H1 (cell line): ENCODE measurements around the gene NT5C1B. TPM values are rescaled to one million over a fixed set of nuclear protein-coding genes. Genes with fewer than 3 reads are reported as not detected.

Source experiments
- CTCF ChIA-PET: fragments of 300-600 bp; sonication (Branson Sonifier 250); formaldehyde crosslinking; loops from one replicate; lab custom pipeline; 2021; ENCODE audit not compliant: partially characterized antibody; lab: Charles Lee
- POLR2A ChIA-PET: fragments of 300-600 bp; sonication (Branson Sonifier 250); formaldehyde crosslinking; loops from one replicate; lab custom pipeline; 2021; ENCODE audit warnings: inconsistent platforms; ENCODE audit not compliant: partially characterized antibody; lab: Charles Lee
- DNase-seq, 2 experiments: peaks; one replicate each; pipeline versions ENCODE4 v3.0.0 to v3.0.0-alpha.2; 2010 to 2022; ENCODE audit warnings: low spot score in 2 of 2, low read depth in 1 of 2, mixed read lengths in 1 of 2
- FAIRE-seq: peaks from 2 replicates; lab custom pipeline; 2011; peaks lifted over from hg19 to GRCh38; lab: Jason Lieb, UNC
- H2AFZ ChIP-seq: 2 replicates; pipeline ENCODE4 v1.8.1; 2012; ENCODE audit warnings: low read length, inconsistent platforms
- H2AK5ac ChIP-seq: 2 replicates; pipeline ENCODE4 v1.6.1; 2013; ENCODE audit warnings: low read depth, low read length
- H2BK120ac ChIP-seq: replicated peaks from 2 replicates; pipeline ENCODE3; 2013; ENCODE audit warnings: low read depth, low read length, inconsistent platforms
- H2BK12ac ChIP-seq: 2 replicates; pipeline ENCODE4 v1.6.1; 2013; ENCODE audit warnings: low read depth, low read length
- H2BK15ac ChIP-seq: 2 replicates; pipeline ENCODE4 v1.6.1; 2013; ENCODE audit warnings: low read length
- H2BK20ac ChIP-seq: 2 replicates; pipeline ENCODE4 v1.6.1; 2013; ENCODE audit warnings: low read length
- H2BK5ac ChIP-seq: 2 replicates; pipeline ENCODE4 v1.6.1; 2013; ENCODE audit warnings: low read depth, low read length
- H3K14ac ChIP-seq: 2 replicates; pipeline ENCODE4 v1.6.1; 2013; ENCODE audit warnings: inconsistent platforms; ENCODE audit not compliant: insufficient read length
- H3K18ac ChIP-seq: 2 replicates; pipeline ENCODE4 v1.6.1; 2013; ENCODE audit warnings: low read length; ENCODE audit errors: extremely low read depth
- H3K23ac ChIP-seq: 2 replicates; pipeline ENCODE4 v1.6.1; 2013; ENCODE audit warnings: inconsistent platforms; ENCODE audit not compliant: insufficient read length
- H3K23me2 ChIP-seq: 2 replicates; pipeline ENCODE4 v1.6.1; 2013; ENCODE audit warnings: low read depth, low read length
- H3K27ac ChIP-seq: 2 replicates; pipeline ENCODE4 v1.6.1; 2011; ENCODE audit warnings: low read depth, low read length, inconsistent platforms
- H3K27me3 ChIP-seq, 4 experiments: replicated peaks in 1 of 4; 1 replicate in 1 of 4; 2 replicates in 3 of 4; pipeline versions ENCODE4 v1.6.1 to v1.8.1; 2011 to 2013; ENCODE audit warnings: low read length in 3 of 4, mild to moderate bottlenecking in 3 of 4, inconsistent platforms in 2 of 4, mixed read lengths in 2 of 4, moderate library complexity in 1 of 4; ENCODE audit not compliant: control insufficient read depth in 3 of 4, insufficient read depth in 3 of 4; ENCODE audit errors: extremely low read depth in 1 of 4
- H3K36me3 ChIP-seq, 4 experiments: 2 replicates each; pipeline versions ENCODE4 v1.6.1 to v1.8.1; 2011 to 2013; ENCODE audit warnings: mild to moderate bottlenecking in 4 of 4, low read length in 3 of 4, moderate library complexity in 2 of 4, control low read depth in 1 of 4, inconsistent platforms in 1 of 4; ENCODE audit not compliant: insufficient read depth in 4 of 4, control insufficient read depth in 2 of 4
- H3K4ac ChIP-seq: replicated peaks from 2 replicates; pipeline ENCODE3; 2013; ENCODE audit warnings: low read length, low read depth, mixed read lengths, inconsistent platforms; ENCODE audit not compliant: insufficient read length
- H3K4me1 ChIP-seq, 4 experiments: replicated peaks in 1 of 4; 1 replicate in 1 of 4; 2 replicates in 3 of 4; pipeline versions ENCODE4 v1.6.1 to v1.8.1; 2011 to 2013; ENCODE audit warnings: low read length in 3 of 4, inconsistent platforms in 2 of 4, mixed read lengths in 1 of 4; ENCODE audit not compliant: insufficient read depth in 4 of 4, control insufficient read depth in 3 of 4
- H3K4me2 ChIP-seq, 2 experiments: 2 replicates each; pipeline versions ENCODE4 v1.6.1 to v1.8.1; 2011 to 2013; ENCODE audit warnings: low read depth in 2 of 2, low read length in 2 of 2, control low read depth in 1 of 2, inconsistent platforms in 1 of 2, mild to moderate bottlenecking in 1 of 2; ENCODE audit not compliant: insufficient read depth in 1 of 2
- H3K4me3 ChIP-seq, 4 experiments: fragments of 200-600, 300-600 bp in 1 of 4; sonication (generic), shearing (Covaris generic), sonication (Bioruptor Twin) in 1 of 4; 2 replicates each; pipeline versions ENCODE4 v1.5.1 to v1.8.1; 2011 to 2016; ENCODE audit warnings: low read length in 4 of 4, low read depth in 3 of 4, control low read depth in 2 of 4, inconsistent platforms in 2 of 4, mild to moderate bottlenecking in 2 of 4, mixed read lengths in 1 of 4, moderate library complexity in 1 of 4; ENCODE audit not compliant: insufficient read depth in 2 of 4; ENCODE audit errors: extremely low read depth in 1 of 4
- H3K56ac ChIP-seq: replicated peaks from 2 replicates; pipeline ENCODE3; 2013; ENCODE audit warnings: low read depth, mild to moderate bottlenecking, mixed read lengths, low read length, inconsistent platforms; ENCODE audit not compliant: insufficient read length
- H3K79me1 ChIP-seq: 2 replicates; pipeline ENCODE4 v1.6.1; 2013; ENCODE audit warnings: low read depth, low read length, control low read depth
- H3K79me2 ChIP-seq, 2 experiments: 2 replicates each; pipeline versions ENCODE4 v1.6.1 to v1.8.1; 2012 to 2013; ENCODE audit warnings: low read length in 2 of 2, mild to moderate bottlenecking in 2 of 2, inconsistent platforms in 1 of 2; ENCODE audit not compliant: insufficient read depth in 2 of 2, control insufficient read depth in 1 of 2
- H3K9ac ChIP-seq, 4 experiments: replicated peaks in 1 of 4; 1 replicate in 1 of 4; 2 replicates in 3 of 4; pipeline versions ENCODE4 v1.6.1 to v1.8.1; 2011 to 2013; ENCODE audit warnings: low read depth in 3 of 4, low read length in 3 of 4, control low read depth in 2 of 4, mild to moderate bottlenecking in 2 of 4, moderate library complexity in 2 of 4, inconsistent platforms in 1 of 4; ENCODE audit errors: extremely low read depth in 1 of 4
- H3K9me3 ChIP-seq, 2 experiments: 2 replicates each; pipeline versions ENCODE4 v1.6.1 to v1.8.1; 2012 to 2013; ENCODE audit warnings: mild to moderate bottlenecking in 2 of 2, moderate library complexity in 2 of 2, control low read depth in 1 of 2, inconsistent platforms in 1 of 2, low read depth in 1 of 2, low read length in 1 of 2, mixed read lengths in 1 of 2; ENCODE audit not compliant: insufficient read depth in 2 of 2
- H4K20me1 ChIP-seq, 2 experiments: replicated peaks in 1 of 2; 2 replicates each; pipeline versions ENCODE3 to v1.8.1; 2011 to 2013; ENCODE audit warnings: inconsistent platforms in 2 of 2, low read length in 2 of 2, mild to moderate bottlenecking in 1 of 2; ENCODE audit not compliant: insufficient read depth in 2 of 2, control insufficient read depth in 1 of 2
- H4K5ac ChIP-seq: 2 replicates; pipeline ENCODE4 v1.6.1; 2013; ENCODE audit warnings: low read length, low read depth, mixed read lengths, inconsistent platforms; ENCODE audit not compliant: insufficient read length
- H4K8ac ChIP-seq: 2 replicates; pipeline ENCODE4 v1.8.0; 2013; ENCODE audit warnings: mild to moderate bottlenecking, moderate library complexity, low read length, inconsistent platforms; ENCODE audit not compliant: insufficient read depth; ENCODE audit errors: extremely low read depth
- H4K91ac ChIP-seq: replicated peaks from 2 replicates; pipeline ENCODE3; 2013; ENCODE audit warnings: low read length, mixed read lengths, inconsistent platforms; ENCODE audit not compliant: insufficient read length
- BCL11A ChIP-seq, 2 experiments: IDR thresholded peaks; one replicate each; pipeline ENCODE4 v1.6.1; 2011; ENCODE audit warnings: low read depth in 2 of 2, low read length in 2 of 2, mild to moderate bottlenecking in 2 of 2
- CEBPB ChIP-seq: IDR thresholded peaks from 2 replicates; pipeline ENCODE4 v1.6.1; 2012; ENCODE audit warnings: low read depth, low read length
- CHD2 ChIP-seq: IDR thresholded peaks from 2 replicates; pipeline ENCODE4 v1.6.1; 2012; ENCODE audit warnings: low read length, improper control_type of control experiment
- GABPA ChIP-seq: IDR thresholded peaks from 2 replicates; pipeline ENCODE4 v1.6.1; 2011; ENCODE audit warnings: mild to moderate bottlenecking, low read length, moderate library complexity, borderline replicate concordance; ENCODE audit not compliant: insufficient read depth
- HDAC2 ChIP-seq, 2 experiments: fragments of 300-600 bp in 1 of 2; sonication (generic) in 1 of 2; IDR thresholded peaks; 2 replicates each; pipeline ENCODE4 v1.6.1; 2011 to 2012; ENCODE audit warnings: low read depth in 2 of 2, low read length in 2 of 2, mild to moderate bottlenecking in 2 of 2, moderate library complexity in 2 of 2, borderline replicate concordance in 1 of 2, inconsistent platforms in 1 of 2
- JUN ChIP-seq: IDR thresholded peaks from 2 replicates; pipeline ENCODE4 v1.6.1; 2011; ENCODE audit warnings: low read depth, mild to moderate bottlenecking, improper control_type of control experiment, low read length
- RBBP5 ChIP-seq: IDR thresholded peaks from 2 replicates; pipeline ENCODE4 v1.7.1; 2012; ENCODE audit warnings: low read depth, mild to moderate bottlenecking, inconsistent platforms, low read length, moderate library complexity, borderline replicate concordance
- RFX5 ChIP-seq: IDR thresholded peaks from 2 replicates; pipeline ENCODE4 v1.6.1; 2011; ENCODE audit warnings: low read depth, low read length, improper control_type of control experiment, borderline replicate concordance
- RNF2 ChIP-seq: fragments of 200-900, 300-1000 bp; sonication (generic); IDR thresholded peaks from 2 replicates; pipeline ENCODE4 v1.7.1; 2016; ENCODE audit warnings: borderline replicate concordance, low read depth, mild to moderate bottlenecking, antibody characterized with exemption, low read length; ENCODE audit not compliant: poor library complexity, severe bottlenecking; ENCODE audit errors: missing control alignments
- RXRA ChIP-seq: IDR thresholded peaks from 2 replicates; pipeline ENCODE4 v1.6.1; 2011; ENCODE audit warnings: low read depth, mild to moderate bottlenecking, low read length, moderate library complexity; ENCODE audit not compliant: insufficient read depth
- SIRT6 ChIP-seq: IDR thresholded peaks from one replicate; pipeline ENCODE4 v1.7.1; 2012; ENCODE audit warnings: low read length, inconsistent platforms
- SP1 ChIP-seq: IDR thresholded peaks from 2 replicates; pipeline ENCODE4 v1.6.1; 2011; ENCODE audit warnings: low read depth, low read length
- SUZ12 ChIP-seq: fragments of 200-600 bp; sonication (generic); IDR thresholded peaks from 2 replicates; pipeline ENCODE4 v1.6.1; 2012; ENCODE audit warnings: mild to moderate bottlenecking, inconsistent platforms, low read length, moderate library complexity, mixed read lengths
- polyA plus RNA-seq, 7 experiments: library from polyadenylated mRNA; depleted of rRNA in 3 of 7; stranded (reverse) in 5 of 7; unstranded in 2 of 7; fragments of >200 nt in 5 of 7; fragments of 200-250 nt in 2 of 7; gene quantifications; 1 replicate in 5 of 7; 2 replicates in 1 of 7; 4 replicates in 1 of 7; pipeline versions ENCODE4 v1.2.1 to v1.2.3, GENCODE V29; 2011 to 2013; ENCODE audit warnings: missing spikeins in 2 of 7, mixed read lengths in 2 of 7
- total RNA-seq: library from RNA; stranded (reverse); fragmentation: NEBNext Ultra II Directional; extraction: Animal tissue kit (Norgen Biotek cat#: 25700); gene quantifications from 2 replicates; pipeline ENCODE4 v1.2.1, GENCODE V29; 2021

Gene NT5C1B
- total and polyA plus RNA-seq, 2 of the 8 experiments (the other 6 are each of a cell fraction or from before 2014, with no cell fraction given) = not detected

DNA sequence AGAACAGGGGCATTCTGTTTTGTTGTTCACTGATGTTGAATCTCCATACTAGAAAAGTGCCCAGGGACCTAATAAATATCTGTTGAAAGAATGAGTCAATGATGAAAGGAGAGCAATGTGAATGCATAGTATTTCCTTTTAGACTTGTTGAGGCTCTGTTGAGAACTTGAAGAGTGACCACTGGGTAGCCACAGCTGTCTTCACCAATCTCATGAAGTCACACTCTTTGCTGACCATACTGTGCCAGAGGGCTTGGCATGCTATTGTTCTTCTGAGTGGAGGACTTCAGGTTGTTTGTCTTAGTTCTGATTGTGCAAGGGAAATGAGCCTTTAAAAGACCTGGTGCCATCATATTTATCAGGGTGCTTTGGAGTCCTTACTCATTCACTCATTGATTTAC is 41.6 kb upstream of the NT5C1B start:
- H3K4me2 ChIP-seq = no peak overlapping the region
- H3K4me3 ChIP-seq = no peak overlapping the region
- no peaks in the 10 kb centered on the region for H3K27me3 ChIP-seq
- peaks cover 8 to 9% of the 10 kb centered on the region in 2 experiments; a peak in 1 of 4 replicates for H3K9me3 ChIP-seq
- no peak overlapping the region for H3K14ac ChIP-seq
- no peak overlapping the region for H3K56ac ChIP-seq
- no peak overlapping the region for H3K4ac ChIP-seq
- no peaks in the 10 kb centered on the region for H3K79me1 ChIP-seq
- DNase-seq (no peak), FAIRE-seq (no peak)
- no peaks in the 10 kb centered on the region for H3K36me3 ChIP-seq
- H2BK120ac ChIP-seq = no peak overlapping the region
- H3K23me2 ChIP-seq = peaks cover 2% of the 10 kb centered on the region; the same call in 1 of the 2 replicates
- H3K79me2 ChIP-seq = no peaks in the 10 kb centered on the region
- no peak overlapping the region for H4K8ac ChIP-seq
- ChIA-PET CTCF (interaction anchor here (0.6 to 1.0 kb wide), 2 partner anchors 59 to 187 kb away, joined by 3 read pairs; no protein-coding TSS in a partner anchor), POLR2A (no interaction called here)
- no peak overlapping the region for H3K18ac ChIP-seq
- H4K5ac ChIP-seq = no peak overlapping the region
- no peaks in the 10 kb centered on the region for H4K20me1 ChIP-seq
- no peak overlapping the region for H2AK5ac ChIP-seq
- H2BK5ac ChIP-seq = no peak overlapping the region
- H3K27ac ChIP-seq = no peak overlapping the region
- TF ChIP-seq HDAC2 (IDR thresholded peaks at IDR 0.05; ENCODE audit: borderline replicate concordance in 1 of 2, low read depth in 2 of 2, low read length in 2 of 2) (no peak), JUN (no peak), RBBP5 (no peak), RNF2 (no peak), SUZ12 (no peak), BCL11A (IDR thresholded peaks at IDR 0.05; ENCODE audit: low read depth in 2 of 2, low read length in 2 of 2) (no peak), GABPA (no peak), CHD2 (no peak), RXRA (no peak), CEBPB (no peak), SP1 (no peak), SIRT6 (no peak), RFX5 (no peak)
- H2AFZ ChIP-seq = no peak overlapping the region
- H3K9ac ChIP-seq = no peak overlapping the region
- H2BK20ac ChIP-seq = no peak overlapping the region
- no peak overlapping the region for H2BK15ac ChIP-seq
- no peak overlapping the region for H4K91ac ChIP-seq
- H3K4me1 ChIP-seq = no peaks in the 10 kb centered on the region
- no peak overlapping the region for H3K23ac ChIP-seq
- no peak overlapping the region for H2BK12ac ChIP-seq
